Peyer's patch (tissue), 4 donors: ENCODE measurements around the gene COG5.

Source experiments
- POLR2A ChIP-seq, 2 donors: fragments of 450-650 bp; IDR thresholded peaks; one replicate each; pipeline ENCODE4 v1.5.1; 2017; ENCODE audit warnings: antibody characterized with exemption in 2 of 2, mild to moderate bottlenecking in 2 of 2, moderate library complexity in 2 of 2
- TF ChIP-seq, protein P1 (sequence below), 6 experiments: fragments of 450-650 bp in 4 of 6; fragments of 200-600 bp in 2 of 6; sonication (generic) in 1 of 6; IDR thresholded peaks; one replicate each; pipeline ENCODE4 v1.5.1; 2017 to 2019; ENCODE audit warnings: antibody characterized with exemption in 6 of 6, mild to moderate bottlenecking in 3 of 6, moderate library complexity in 1 of 6

DNA sequence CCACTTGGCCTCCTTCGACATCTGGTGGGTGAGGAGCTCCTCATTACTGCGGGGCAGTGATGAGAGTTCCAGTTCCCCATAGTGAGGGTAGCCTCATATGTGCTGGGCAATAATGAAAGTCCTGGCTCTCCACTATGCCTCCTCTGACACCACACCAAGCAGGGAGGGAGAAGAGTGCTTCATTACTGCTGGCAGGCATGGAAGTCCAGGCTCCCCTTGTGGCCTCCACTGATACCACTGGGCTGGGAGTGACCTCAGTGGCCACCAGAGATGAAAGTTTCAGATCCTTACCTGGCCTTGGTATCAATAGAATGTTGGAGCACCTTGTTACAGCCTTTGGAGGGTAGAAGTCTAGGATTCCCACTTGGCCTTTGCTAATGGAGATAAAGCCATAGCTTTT is 6.6 kb upstream of the COG5 start:
- TF ChIP-seq POLR2A (IDR thresholded peaks at IDR 0.05): no peak
- TF ChIP-seq, protein P1, sequence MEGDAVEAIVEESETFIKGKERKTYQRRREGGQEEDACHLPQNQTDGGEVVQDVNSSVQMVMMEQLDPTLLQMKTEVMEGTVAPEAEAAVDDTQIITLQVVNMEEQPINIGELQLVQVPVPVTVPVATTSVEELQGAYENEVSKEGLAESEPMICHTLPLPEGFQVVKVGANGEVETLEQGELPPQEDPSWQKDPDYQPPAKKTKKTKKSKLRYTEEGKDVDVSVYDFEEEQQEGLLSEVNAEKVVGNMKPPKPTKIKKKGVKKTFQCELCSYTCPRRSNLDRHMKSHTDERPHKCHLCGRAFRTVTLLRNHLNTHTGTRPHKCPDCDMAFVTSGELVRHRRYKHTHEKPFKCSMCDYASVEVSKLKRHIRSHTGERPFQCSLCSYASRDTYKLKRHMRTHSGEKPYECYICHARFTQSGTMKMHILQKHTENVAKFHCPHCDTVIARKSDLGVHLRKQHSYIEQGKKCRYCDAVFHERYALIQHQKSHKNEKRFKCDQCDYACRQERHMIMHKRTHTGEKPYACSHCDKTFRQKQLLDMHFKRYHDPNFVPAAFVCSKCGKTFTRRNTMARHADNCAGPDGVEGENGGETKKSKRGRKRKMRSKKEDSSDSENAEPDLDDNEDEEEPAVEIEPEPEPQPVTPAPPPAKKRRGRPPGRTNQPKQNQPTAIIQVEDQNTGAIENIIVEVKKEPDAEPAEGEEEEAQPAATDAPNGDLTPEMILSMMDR (IDR thresholded peaks at IDR 0.05): no peak
